HUES64 (cell line): Measurements from ENCODE around the gene LAMC3.

Experiments used
- H3K27ac ChIP-seq: 2 replicates; pipeline ENCODE4 v1.7.0; 2013; ENCODE audit warnings: low read depth, low read length, inconsistent platforms
- H3K27me3 ChIP-seq: 2 replicates; pipeline ENCODE4 v1.6.1; 2013; ENCODE audit warnings: mild to moderate bottlenecking, low read length; ENCODE audit not compliant: insufficient read depth
- H3K36me3 ChIP-seq: 2 replicates; pipeline ENCODE4 v1.6.1; 2013; ENCODE audit warnings: mild to moderate bottlenecking, low read length; ENCODE audit not compliant: insufficient read depth
- H3K4me1 ChIP-seq: 2 replicates; pipeline ENCODE4 v1.6.1; 2013; ENCODE audit warnings: mild to moderate bottlenecking, low read length, moderate library complexity; ENCODE audit not compliant: insufficient read depth
- H3K4me3 ChIP-seq: 2 replicates; pipeline ENCODE4 v1.5.1; 2013; ENCODE audit warnings: mild to moderate bottlenecking, low read length, moderate library complexity
- H3K9ac ChIP-seq: 2 replicates; pipeline ENCODE4 v1.6.1; 2013; ENCODE audit warnings: mild to moderate bottlenecking, low read depth, low read length
- H3K9me3 ChIP-seq: 2 replicates; pipeline ENCODE4 v1.6.1; 2013; ENCODE audit warnings: low read depth, low read length; ENCODE audit not compliant: insufficient read depth
- WGBS: fragments of 150-250, 120-280 bp; methylation state at CpG from one replicate; pipeline ENCODE4 v1.1.7; 2013; ENCODE audit warnings: missing lambda C conversion rate; 5-methylcytosine and 5-hydroxymethylcytosine counted together

Gene LAMC3

GRCh38 chr9:130987738-130988399 is 21.1 kb upstream of the LAMC3 start:
- Histone ChIP-seq H3K27ac (no peak overlapping the region), H3K9ac (no peak overlapping the region), H3K9me3 (no peaks in the 10 kb centered on the region), H3K4me3 (no peak overlapping the region), H3K36me3 (no peaks in the 10 kb centered on the region), H3K27me3 (0 out of 2 replicates have a peak, but pooled peaks cover 4% of the 10 kb centered on the region), H3K4me1 (0 out of 2 replicates have a peak, but pooled peaks cover 2% of the 10 kb centered on the region)
- 88% methylated on average over 10 of the region's 10 CpGs for WGBS

- H3K27me3 ChIP-seq: 0 out of 2 replicates have a peak, but pooled peaks cover 4% of the 10 kb centered on the region
- no peak overlapping the region for H3K9ac ChIP-seq
- H3K36me3 ChIP-seq: no peaks in the 10 kb centered on the region
- no peaks in the 10 kb centered on the region for H3K9me3 ChIP-seq
- 0 out of 2 replicates have a peak, but pooled peaks cover 2% of the 10 kb centered on the region for H3K4me1 ChIP-seq
- 99% methylated on average over 2 of the region's 2 CpGs for WGBS
- no peak overlapping the region for H3K4me3 ChIP-seq
- H3K27ac ChIP-seq: no peak overlapping the region
Observed at GRCh38 chr9:130988400-130988747, 20.6 kb upstream of the LAMC3 start.

DNA sequence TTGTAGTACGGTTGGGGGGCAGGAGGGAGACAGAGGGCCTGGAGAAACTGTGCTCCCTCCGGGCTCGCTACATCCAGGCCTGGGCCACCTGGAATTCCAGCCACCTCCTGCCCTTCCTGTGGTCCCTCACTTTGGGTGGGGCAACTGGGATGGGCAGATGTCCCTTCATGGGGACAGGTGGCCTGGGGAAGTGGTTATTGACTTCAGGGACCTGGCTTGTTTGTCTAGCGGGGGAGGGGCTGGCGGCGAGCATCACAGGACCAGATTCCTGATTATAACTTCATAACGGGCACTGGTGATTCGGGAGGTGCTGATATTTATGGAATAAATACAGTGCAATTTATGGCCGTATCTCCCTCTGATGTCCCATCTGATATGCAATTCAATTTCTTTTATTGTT is 20.1 kb upstream of the LAMC3 start:
- H3K27me3 ChIP-seq: 0 out of 2 replicates have a peak, but pooled peaks cover 4% of the 10 kb centered on the region

DNA sequence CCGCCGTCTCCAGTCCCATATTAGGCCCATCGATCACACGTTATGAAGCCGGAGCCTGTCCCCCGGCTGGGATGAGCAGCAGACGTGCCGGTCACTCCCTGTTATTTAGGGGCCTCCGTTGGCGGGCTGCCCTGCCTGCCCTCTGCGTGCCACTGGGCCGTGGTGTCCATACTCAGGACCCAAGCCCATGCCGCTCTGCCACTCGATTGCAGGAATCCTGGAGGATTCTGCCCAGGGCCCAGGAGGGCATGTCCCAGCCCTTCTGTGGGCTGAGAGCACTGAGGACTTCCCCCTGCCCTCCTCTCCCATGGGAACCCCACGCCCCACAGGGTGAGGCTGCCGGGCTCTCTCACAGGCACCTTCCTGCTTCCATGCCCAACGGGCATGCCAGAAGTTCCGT is 19.6 kb upstream of the LAMC3 start:
- H3K9ac ChIP-seq: no peak overlapping the region
- no peak overlapping the region for H3K27ac ChIP-seq
- H3K36me3 ChIP-seq: no peaks in the 10 kb centered on the region
- 0 out of 2 replicates have a peak, but pooled peaks cover 4% of the 10 kb centered on the region for H3K27me3 ChIP-seq
- 0 out of 2 replicates have a peak, but pooled peaks cover 2% of the 10 kb centered on the region for H3K4me1 ChIP-seq
- 93% methylated on average over 18 of the region's 18 CpGs for WGBS
- no peaks in the 10 kb centered on the region for H3K9me3 ChIP-seq
- H3K4me3 ChIP-seq: no peak overlapping the region

More for the DNA sequence above, 20.1 kb upstream of the LAMC3 start:
- H3K9me3 ChIP-seq: no peaks in the 10 kb centered on the region
- H3K9ac ChIP-seq: no peak overlapping the region
- H3K4me1 ChIP-seq: 0 out of 2 replicates have a peak, but pooled peaks cover 2% of the 10 kb centered on the region
- no peak overlapping the region for H3K27ac ChIP-seq
- WGBS: 91% methylated on average over 9 of the region's 9 CpGs
- no peak overlapping the region for H3K4me3 ChIP-seq
- no peaks in the 10 kb centered on the region for H3K36me3 ChIP-seq

- Histone ChIP-seq H3K27me3 (0 out of 2 replicates have a peak, but pooled peaks cover 4% of the 10 kb centered on the region), H3K9me3 (no peaks in the 10 kb centered on the region), H3K36me3 (no peaks in the 10 kb centered on the region), H3K27ac (no peak overlapping the region), H3K4me1 (0 out of 2 replicates have a peak, but pooled peaks cover 2% of the 10 kb centered on the region), H3K4me3 (no peak overlapping the region), H3K9ac (no peak overlapping the region)
- 89% methylated on average over 22 of the region's 22 CpGs for WGBS
Observed at GRCh38 chr9:130989891-130990290, 19.1 kb upstream of the LAMC3 start.

DNA sequence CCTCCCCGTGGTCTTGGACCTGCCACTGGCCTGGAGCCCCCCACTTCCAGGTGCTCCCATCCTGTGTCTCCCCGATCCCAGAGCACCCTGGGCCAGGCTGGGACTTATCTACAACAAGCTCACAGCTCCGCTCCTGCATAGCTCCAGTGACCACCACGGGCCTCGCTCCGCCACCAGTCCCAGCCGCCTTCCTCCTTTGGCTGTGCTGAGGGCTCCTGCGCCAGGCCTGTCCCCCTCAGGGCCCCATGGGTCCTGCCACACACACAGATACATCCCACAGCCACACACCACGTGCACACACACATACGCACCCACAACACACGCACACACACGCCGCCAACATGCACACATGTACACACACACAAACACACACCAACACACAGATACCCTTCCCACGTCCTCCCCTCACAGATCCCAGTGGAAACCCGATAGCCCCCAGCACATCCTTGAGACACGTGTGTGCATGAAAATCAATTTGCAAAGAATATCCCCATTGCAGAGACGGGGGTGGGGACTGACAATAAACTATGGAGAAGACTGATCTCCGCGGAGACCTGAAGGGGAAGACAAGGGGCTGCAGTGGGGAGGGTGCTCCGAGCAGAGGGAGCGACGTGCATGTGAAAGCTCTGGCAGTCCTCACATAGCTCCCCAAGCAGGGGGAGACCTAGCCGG is 18.5 kb upstream of the LAMC3 start:
- WGBS: 68% methylated on average over 23 of the region's 23 CpGs
- Histone ChIP-seq H3K4me3 (no peak overlapping the region), H3K4me1 (0 out of 2 replicates have a peak, but pooled peaks cover 2% of the 10 kb centered on the region), H3K9ac (no peak overlapping the region), H3K27ac (no peak overlapping the region), H3K36me3 (no peaks in the 10 kb centered on the region), H3K9me3 (no peaks in the 10 kb centered on the region), H3K27me3 (0 out of 2 replicates have a peak, but pooled peaks cover 4% of the 10 kb centered on the region)

GRCh38 chr9:130990978-130991777 is 17.8 kb upstream of the LAMC3 start:
- 0 out of 2 replicates have a peak, but pooled peaks cover 2% of the 10 kb centered on the region for H3K4me1 ChIP-seq
- H3K9ac ChIP-seq: no peak overlapping the region
- H3K27ac ChIP-seq: no peak overlapping the region
- 0 out of 2 replicates have a peak, but pooled peaks cover 4% of the 10 kb centered on the region for H3K27me3 ChIP-seq
- WGBS: 30% methylated on average over 25 of the region's 26 CpGs
- no peaks in the 10 kb centered on the region for H3K36me3 ChIP-seq
- H3K9me3 ChIP-seq: no peaks in the 10 kb centered on the region
- H3K4me3 ChIP-seq: no peak overlapping the region

DNA sequence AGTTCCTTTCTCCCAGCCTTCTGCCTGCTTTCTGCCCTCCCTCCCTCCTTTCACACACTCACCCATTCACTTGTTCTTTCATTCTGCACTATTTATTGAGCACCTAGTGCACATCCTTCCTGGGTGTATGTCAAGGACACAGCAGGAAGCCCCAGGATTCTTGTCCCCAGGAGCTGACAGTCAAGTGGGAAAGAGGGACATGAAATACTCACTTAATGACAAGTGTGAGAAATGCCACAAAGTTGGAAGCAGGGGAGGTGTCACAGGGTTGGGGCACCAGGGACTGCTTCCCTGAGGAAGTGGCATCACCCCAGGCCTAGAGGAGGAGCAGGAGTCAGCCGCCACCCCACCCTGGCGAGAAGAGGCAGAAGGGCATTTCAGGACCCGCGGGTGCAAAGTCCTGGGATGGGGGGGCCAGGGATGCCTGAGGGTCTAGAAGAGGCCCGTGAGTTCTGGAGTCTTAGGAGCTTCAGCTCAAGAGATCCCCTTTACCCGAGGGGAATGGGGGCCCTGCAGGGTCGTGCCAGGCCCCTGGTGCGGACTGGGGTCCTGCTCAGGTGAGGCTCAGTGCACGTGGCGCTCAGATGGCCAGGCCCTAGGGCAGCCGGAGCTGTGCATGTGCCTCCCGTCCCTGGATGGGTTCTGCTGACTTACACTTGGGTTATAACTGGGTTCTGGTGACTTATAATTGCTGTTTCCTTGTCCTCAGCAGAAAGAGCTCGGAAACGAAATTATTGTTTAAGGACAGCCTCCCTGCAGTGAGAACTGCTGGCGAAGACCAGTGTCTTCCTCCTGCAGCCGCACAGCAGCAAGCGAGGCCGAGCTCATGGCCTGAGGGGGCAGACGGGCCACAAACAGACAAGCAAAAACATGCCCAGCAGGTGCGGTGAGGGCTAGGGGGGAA is 16.9 kb upstream of the LAMC3 start:
- Histone ChIP-seq H3K4me3 (no peak overlapping the region), H3K4me1 (0 out of 2 replicates have a peak, but pooled peaks cover 2% of the 10 kb centered on the region), H3K9ac (no peak overlapping the region), H3K27me3 (0 out of 2 replicates have a peak, but pooled peaks cover 4% of the 10 kb centered on the region), H3K9me3 (no peaks in the 10 kb centered on the region), H3K36me3 (no peaks in the 10 kb centered on the region), H3K27ac (no peak overlapping the region)
- WGBS: 83% methylated on average over 20 of the region's 20 CpGs

GRCh38 chr9:130992682-130993032 is 16.3 kb upstream of the LAMC3 start:
- Histone ChIP-seq H3K27me3 (0 out of 2 replicates have a peak, but pooled peaks cover 4% of the 10 kb centered on the region), H3K4me1 (0 out of 2 replicates have a peak, but pooled peaks cover 2% of the 10 kb centered on the region), H3K9me3 (no peaks in the 10 kb centered on the region), H3K4me3 (no peak overlapping the region), H3K27ac (no peak overlapping the region), H3K36me3 (no peaks in the 10 kb centered on the region), H3K9ac (no peak overlapping the region)
- 87% methylated on average over 10 of the region's 10 CpGs for WGBS

DNA sequence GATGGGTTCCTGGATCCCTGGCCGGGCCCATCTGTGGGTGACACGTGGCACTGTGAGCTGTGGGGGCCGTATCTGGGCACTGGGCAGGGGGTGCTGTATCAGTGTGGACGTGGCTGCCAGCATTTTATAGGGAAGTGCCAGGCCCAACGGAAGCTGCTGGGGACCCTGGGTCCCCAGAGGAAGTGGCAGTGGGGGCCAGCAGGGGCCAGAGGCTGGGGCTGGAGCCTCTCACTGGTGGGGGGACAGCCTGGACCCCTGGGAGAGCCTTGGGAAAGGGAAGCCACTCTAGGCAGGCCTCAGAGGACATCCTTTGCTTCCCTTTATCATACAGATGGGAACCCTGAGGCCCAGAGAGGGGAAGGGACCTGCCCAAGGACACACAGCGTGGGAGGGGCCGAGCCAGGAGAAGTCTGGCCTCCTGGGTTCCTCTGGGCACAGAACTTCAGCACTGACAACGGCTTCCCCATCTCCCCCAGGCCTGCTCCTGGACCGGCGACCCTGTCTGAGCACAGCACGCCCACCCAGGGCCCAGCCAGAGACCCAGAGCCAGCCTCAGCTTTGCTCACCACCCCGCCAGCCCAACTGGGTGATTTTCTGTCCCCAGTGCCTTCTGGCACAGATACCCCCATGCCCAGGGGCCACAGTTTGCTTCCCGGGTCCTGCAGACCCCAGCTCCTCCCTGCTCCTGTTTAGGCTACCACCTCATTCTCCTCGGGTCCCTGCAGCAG is 15.5 kb upstream of the LAMC3 start:
- Histone ChIP-seq H3K4me3 (no peak overlapping the region), H3K36me3 (no peaks in the 10 kb centered on the region), H3K9me3 (no peaks in the 10 kb centered on the region), H3K4me1 (0 out of 2 replicates have a peak, but pooled peaks cover 2% of the 10 kb centered on the region), H3K27me3 (peaks cover 5% of the 10 kb centered on the region), H3K9ac (no peak overlapping the region), H3K27ac (no peak overlapping the region)
- 88% methylated on average over 14 of the region's 14 CpGs for WGBS
